DOHH2 (cell line): Measurements from ENCODE around the gene LIMS4.
"Not testable (repeated sequence)": the region's sequence is repeated elsewhere in the genome, so short reads cannot be mapped to it uniquely, and the experiment has no call there.

Source experiments
- CTCF ChIP-seq: fragments of 200-600 bp; sonication (generic); IDR thresholded peaks from one replicate; pipeline ENCODE4 v1.5.1; 2014; ENCODE audit warnings: antibody characterized with exemption, mild to moderate bottlenecking, low read depth, low read length; ENCODE audit not compliant: poor library complexity, severe bottlenecking
- EZH2phosphoT487 ChIP-seq: fragments of 200-600 bp; sonication (generic); IDR thresholded peaks from 2 replicates; pipeline ENCODE4 v1.6.1; 2017; ENCODE audit warnings: borderline replicate concordance, mild to moderate bottlenecking, antibody characterized with exemption, low read length, moderate library complexity, mixed read lengths

- TF ChIP-seq CTCF, EZH2phosphoT487: not testable (repeated sequence)
Measured at GRCh38 chr2:110462458-110462857, 10.2 kb downstream of the LIMS4 start.
